ENCODE measurements around the gene SETBP1.

GRCh38 chr18:44823286-44823685 lies 142.6 kb downstream of the SETBP1 start:
- TF ChIP-seq CTCF (IDR thresholded peaks at IDR 0.05) (no peak), GRHL2 (CRISPR knock-in tag; IDR thresholded peaks at IDR 0.05; ENCODE audit: insufficient replicate concordance, severe bottlenecking) (no peak), ZBTB43 (CRISPR knock-in tag; IDR thresholded peaks at IDR 0.05) (no peak), STAT6 (CRISPR knock-in tag; conservative IDR thresholded peaks at IDR 0.05; ENCODE audit: low read depth) (no peak), MLX (CRISPR knock-in tag; IDR thresholded peaks at IDR 0.05) (no peak), CREB1 (CRISPR knock-in tag; IDR thresholded peaks at IDR 0.05) (no peak), JUN (CRISPR knock-in tag; IDR thresholded peaks at IDR 0.05) (no peak), ZBTB21 (CRISPR knock-in tag; IDR thresholded peaks at IDR 0.05; ENCODE audit: borderline replicate concordance) (no peak), ZNF281 (CRISPR knock-in tag; IDR thresholded peaks at IDR 0.05) (no peak), SP1 (CRISPR knock-in tag; conservative IDR thresholded peaks at IDR 0.05) (no peak), NR2C2 (CRISPR knock-in tag; IDR thresholded peaks at IDR 0.05) (no peak)
- TF ChIP-seq, protein P1, sequence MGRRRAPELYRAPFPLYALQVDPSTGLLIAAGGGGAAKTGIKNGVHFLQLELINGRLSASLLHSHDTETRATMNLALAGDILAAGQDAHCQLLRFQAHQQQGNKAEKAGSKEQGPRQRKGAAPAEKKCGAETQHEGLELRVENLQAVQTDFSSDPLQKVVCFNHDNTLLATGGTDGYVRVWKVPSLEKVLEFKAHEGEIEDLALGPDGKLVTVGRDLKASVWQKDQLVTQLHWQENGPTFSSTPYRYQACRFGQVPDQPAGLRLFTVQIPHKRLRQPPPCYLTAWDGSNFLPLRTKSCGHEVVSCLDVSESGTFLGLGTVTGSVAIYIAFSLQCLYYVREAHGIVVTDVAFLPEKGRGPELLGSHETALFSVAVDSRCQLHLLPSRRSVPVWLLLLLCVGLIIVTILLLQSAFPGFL (CRISPR knock-in tag; IDR thresholded peaks at IDR 0.05; ENCODE audit: borderline replicate concordance), result no peak
